Gastroesophageal sphincter (tissue), 4 donors: ENCODE measurements around the gene SCAI. TPM values are rescaled to one million over a fixed set of nuclear protein-coding genes. Genes with fewer than 3 reads are reported as not detected.

Source experiments
- ATAC-seq: fragments of 150-250 bp; one replicate; pipeline ENCODE4 v1.9.1; 2016; ENCODE audit warnings: mild to moderate bottlenecking, moderate library complexity
- H3K27ac ChIP-seq, 4 donors: fragments of 200-600 bp; sonication (generic) in 3 of 4; 1 replicate in 3 of 4; 2 replicates in 1 of 4; pipeline ENCODE4 v1.5.1; 2016 to 2019
- H3K27me3 ChIP-seq: fragments of 200-600 bp; sonication (generic); one replicate; pipeline ENCODE4 v1.5.1; 2019
- H3K36me3 ChIP-seq, 2 donors: fragments of 200-600 bp; sonication (generic); one replicate each; pipeline ENCODE4 v1.5.1; 2019; ENCODE audit warnings: control low read depth in 1 of 2
- H3K4me1 ChIP-seq, 3 donors: fragments of 200-600 bp; sonication (generic); 1 replicate in 2 of 3; 2 replicates in 1 of 3; pipeline ENCODE4 v1.5.1; 2016 to 2019; ENCODE audit warnings: control low read depth in 2 of 3
- H3K4me3 ChIP-seq, 2 donors: fragments of 200-600 bp; sonication (generic); one replicate each; pipeline ENCODE4 v1.5.1; 2019; ENCODE audit warnings: mild to moderate bottlenecking in 1 of 2, moderate library complexity in 1 of 2
- H3K9me3 ChIP-seq, 3 donors: fragments of 200-600 bp; sonication (generic); one replicate each; pipeline ENCODE4 v1.5.1; 2017 to 2019; ENCODE audit warnings: control low read depth in 2 of 3
- EP300 ChIP-seq: sonication (generic); formaldehyde crosslinking; IDR thresholded peaks from one replicate; pipeline ENCODE4 v1.6.1; 2017; ENCODE audit warnings: antibody characterized with exemption, mild to moderate bottlenecking
- POLR2A ChIP-seq, 2 donors: fragments of 450-650 bp; IDR thresholded peaks; one replicate each; pipeline ENCODE4 v1.6.1; 2017; ENCODE audit warnings: antibody characterized with exemption in 2 of 2, mild to moderate bottlenecking in 2 of 2, moderate library complexity in 1 of 2
- POLR2AphosphoS5 ChIP-seq: sonication (generic); formaldehyde crosslinking; IDR thresholded peaks from one replicate; pipeline ENCODE4 v1.6.1; 2017; ENCODE audit warnings: antibody characterized with exemption
- WGBS, 2 donors: methylation state at CpG; one replicate each; pipeline ENCODE4 v1.1.5; 2018; ENCODE audit warnings: low coverage in 1 of 2; 5-methylcytosine and 5-hydroxymethylcytosine counted together
- total RNA-seq, 4 donors: library from RNA; depleted of rRNA; stranded (reverse); fragments of >200 nt; gene quantifications; one replicate each; pipeline ENCODE4 v1.1.0, GENCODE V29; 2016
- TF ChIP-seq, protein P1 (sequence below), 4 experiments: fragments of 200-600 bp in 2 of 4; fragments of 450-650 bp in 2 of 4; sonication (generic) in 1 of 4; IDR thresholded peaks; one replicate each; pipeline ENCODE4 v1.5.1; 2017 to 2019; ENCODE audit warnings: antibody characterized with exemption in 4 of 4, mild to moderate bottlenecking in 2 of 4, moderate library complexity in 2 of 4

SCAI gene
- total RNA-seq, 4 donors from 2014 or later: 6.9 to 15.9 (median 7.7) TPM

DNA sequence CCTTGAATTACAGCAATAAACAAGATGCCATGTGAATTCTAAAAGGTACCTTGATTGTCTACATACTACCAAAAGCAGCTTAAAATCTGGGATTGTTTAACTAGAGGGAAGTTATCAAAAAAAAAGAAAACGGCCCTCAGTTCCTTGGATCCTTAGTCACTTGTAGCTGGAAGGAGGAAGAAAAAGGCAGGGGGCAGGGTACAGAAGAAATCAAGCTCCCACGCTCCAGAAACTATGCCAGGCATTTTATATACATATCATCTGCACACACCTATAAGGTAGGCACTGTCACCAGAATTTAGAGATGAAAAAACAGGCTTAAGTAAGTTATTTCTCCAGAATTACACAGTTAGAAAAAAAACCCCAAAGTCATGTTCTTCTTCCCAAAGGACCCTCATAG is 63.4 kb downstream of the SCAI start:
- TF ChIP-seq, protein P1, sequence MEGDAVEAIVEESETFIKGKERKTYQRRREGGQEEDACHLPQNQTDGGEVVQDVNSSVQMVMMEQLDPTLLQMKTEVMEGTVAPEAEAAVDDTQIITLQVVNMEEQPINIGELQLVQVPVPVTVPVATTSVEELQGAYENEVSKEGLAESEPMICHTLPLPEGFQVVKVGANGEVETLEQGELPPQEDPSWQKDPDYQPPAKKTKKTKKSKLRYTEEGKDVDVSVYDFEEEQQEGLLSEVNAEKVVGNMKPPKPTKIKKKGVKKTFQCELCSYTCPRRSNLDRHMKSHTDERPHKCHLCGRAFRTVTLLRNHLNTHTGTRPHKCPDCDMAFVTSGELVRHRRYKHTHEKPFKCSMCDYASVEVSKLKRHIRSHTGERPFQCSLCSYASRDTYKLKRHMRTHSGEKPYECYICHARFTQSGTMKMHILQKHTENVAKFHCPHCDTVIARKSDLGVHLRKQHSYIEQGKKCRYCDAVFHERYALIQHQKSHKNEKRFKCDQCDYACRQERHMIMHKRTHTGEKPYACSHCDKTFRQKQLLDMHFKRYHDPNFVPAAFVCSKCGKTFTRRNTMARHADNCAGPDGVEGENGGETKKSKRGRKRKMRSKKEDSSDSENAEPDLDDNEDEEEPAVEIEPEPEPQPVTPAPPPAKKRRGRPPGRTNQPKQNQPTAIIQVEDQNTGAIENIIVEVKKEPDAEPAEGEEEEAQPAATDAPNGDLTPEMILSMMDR (IDR thresholded peaks at IDR 0.05): no peak
- TF ChIP-seq POLR2AphosphoS5 (no peak), EP300 (no peak), POLR2A (IDR thresholded peaks at IDR 0.05) (no peak)
- Histone ChIP-seq H3K4me3 (no peak overlapping the region), H3K4me1 (no peaks in the 10 kb centered on the region), H3K36me3 (peaks cover 0 to 7% of the 10 kb centered on the region in 2 donors), H3K27ac (no peak overlapping the region), H3K27me3 (no peaks in the 10 kb centered on the region), H3K9me3 (no peaks in the 10 kb centered on the region)
- 66 to 83% methylated on average over 2 of the region's 2 CpGs for WGBS, 2 donors
- ATAC-seq: no peak

DNA sequence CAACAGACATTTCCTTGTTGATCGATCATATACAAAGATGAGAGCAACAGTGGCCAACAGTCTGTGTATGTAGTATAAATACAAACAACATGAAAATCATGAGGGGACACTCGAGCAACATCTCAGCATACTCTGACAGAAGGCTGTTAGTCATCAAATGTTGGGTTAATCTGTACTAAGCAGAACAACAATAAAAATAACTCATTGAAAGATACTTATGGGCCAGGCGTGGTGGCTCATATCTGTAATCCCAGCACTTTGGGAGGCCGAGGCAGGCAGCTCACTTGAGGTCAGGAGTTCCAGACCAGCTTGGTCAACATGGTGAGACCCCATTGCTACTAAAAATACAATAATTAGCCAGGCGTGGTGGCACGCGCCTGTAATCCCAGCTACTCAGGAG is 67.3 kb downstream of the SCAI start:
- no peak for ATAC-seq
- H3K4me1 ChIP-seq: no peaks in the 10 kb centered on the region
- H3K36me3 ChIP-seq: no peaks in the 10 kb centered on the region
- 75 to 100% methylated on average over 2 to 5 of the region's 7 CpGs for WGBS, 2 donors
- no peak overlapping the region for H3K27ac ChIP-seq
- H3K27me3 ChIP-seq: no peaks in the 10 kb centered on the region
- H3K4me3 ChIP-seq: no peak overlapping the region
- H3K9me3 ChIP-seq: no peaks in the 10 kb centered on the region
- TF ChIP-seq POLR2AphosphoS5: no peak

DNA sequence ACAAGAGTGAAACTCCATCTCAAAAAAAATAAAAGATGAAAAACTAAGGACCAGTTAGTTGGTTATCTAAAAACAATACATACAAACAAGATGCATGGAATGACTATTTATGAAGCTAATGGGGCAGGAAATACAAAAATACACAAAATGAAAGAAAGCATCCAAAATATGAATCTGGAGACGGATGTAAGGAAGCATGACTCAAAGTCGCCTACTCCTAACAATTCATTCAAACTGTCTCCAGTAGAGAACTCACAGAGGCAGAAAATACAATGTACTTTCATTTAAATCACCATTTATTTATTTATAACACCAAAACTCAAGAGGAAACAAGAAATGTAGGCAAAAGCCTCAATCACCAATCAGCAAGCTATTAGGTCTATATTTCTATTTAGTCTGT is 68.4 kb downstream of the SCAI start:
- WGBS, 2 donors: 56 to 73% methylated on average over 2 of the region's 2 CpGs
- Histone ChIP-seq H3K4me1 (no peaks in the 10 kb centered on the region), H3K4me3 (no peak overlapping the region), H3K27me3 (no peaks in the 10 kb centered on the region), H3K9me3 (no peaks in the 10 kb centered on the region), H3K36me3 (no peaks in the 10 kb centered on the region), H3K27ac (no peak overlapping the region)
- ATAC-seq: no peak
- TF ChIP-seq POLR2A (IDR thresholded peaks at IDR 0.05) (no peak), EP300 (no peak), POLR2AphosphoS5 (no peak)
- TF ChIP-seq, protein P1 (IDR thresholded peaks at IDR 0.05): no peak

DNA sequence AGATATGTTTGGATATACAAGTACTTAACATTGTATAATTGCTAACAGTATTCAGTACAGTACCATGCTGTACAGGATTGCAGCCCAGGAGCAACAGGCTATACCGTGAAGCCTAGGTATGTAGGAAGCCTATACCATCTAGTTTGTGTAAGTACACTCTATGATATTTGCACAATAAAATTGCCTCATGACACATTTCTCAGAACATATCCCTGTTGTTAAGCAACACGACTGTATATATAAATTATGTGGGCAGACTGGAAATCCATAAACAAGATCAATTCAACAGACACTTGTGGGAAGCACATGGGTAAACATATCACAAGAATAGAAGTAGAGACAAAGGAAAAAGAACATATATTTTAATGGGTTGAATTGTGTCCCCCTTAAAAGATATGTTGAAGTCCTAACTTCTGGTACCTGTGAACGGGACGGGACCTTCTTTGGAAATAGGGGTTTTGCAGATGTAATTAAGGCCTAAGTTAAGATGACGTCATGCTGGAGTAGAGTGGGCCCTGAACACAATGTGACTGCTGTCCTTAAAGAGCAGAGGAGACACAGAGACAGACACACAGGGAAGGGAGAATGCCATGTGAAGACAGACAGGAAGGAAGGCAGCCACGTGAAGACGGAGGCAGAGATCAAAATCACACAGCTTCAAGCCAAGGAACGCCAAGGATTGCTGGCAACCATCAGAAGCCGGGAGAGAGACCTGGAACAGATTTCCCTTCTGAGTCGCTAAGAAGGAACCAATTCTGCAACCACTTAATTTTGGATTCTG is 76.3 kb downstream of the SCAI start:
- H3K27me3 ChIP-seq: no peaks in the 10 kb centered on the region
- 35 to 47% methylated on average over 10 of the region's 10 CpGs for WGBS, 2 donors
- H3K4me1 ChIP-seq: peaks cover 0 to 18% (median 3%) of the 10 kb centered on the region in 3 donors
- H3K4me3 ChIP-seq: no peak overlapping the region
- ATAC-seq: no peak
- no peaks in the 10 kb centered on the region for H3K36me3 ChIP-seq
- TF ChIP-seq EP300: no peak
- TF ChIP-seq, protein P1 (IDR thresholded peaks at IDR 0.05): no peak
- no peak for TF ChIP-seq POLR2A (IDR thresholded peaks at IDR 0.05)
- no peak for TF ChIP-seq POLR2AphosphoS5
- peak overlapping the region in 3 of 4 donors; percentile 35 to 61 (median 54) for H3K27ac ChIP-seq
- H3K9me3 ChIP-seq: no peaks in the 10 kb centered on the region

DNA sequence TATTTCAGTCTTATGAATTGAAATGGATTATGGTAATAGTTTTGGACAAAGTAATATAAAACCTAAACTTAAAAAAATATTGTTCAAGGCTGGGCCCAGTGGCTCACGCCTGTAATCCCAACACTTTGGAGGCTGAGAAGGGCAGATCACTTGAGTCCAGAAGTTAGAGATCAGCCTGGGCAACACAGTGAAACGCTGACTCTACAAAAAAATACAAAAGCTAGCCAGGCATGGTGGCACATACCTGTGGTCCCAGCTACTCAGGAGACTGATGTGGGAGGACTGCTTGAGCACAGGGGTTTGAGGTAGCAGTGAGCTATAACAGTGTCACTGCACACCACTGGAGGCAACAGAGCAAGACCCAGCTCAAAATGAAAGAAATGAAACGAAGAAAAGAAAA is 81.9 kb downstream of the SCAI start:
- Histone ChIP-seq H3K36me3 (no peaks in the 10 kb centered on the region), H3K27ac (no peak overlapping the region), H3K4me3 (no peak overlapping the region), H3K9me3 (no peaks in the 10 kb centered on the region), H3K4me1 (no peaks in the 10 kb centered on the region), H3K27me3 (no peaks in the 10 kb centered on the region)
- 97 to 100% methylated on average over 3 of the region's 3 CpGs for WGBS, 2 donors
- no peak for TF ChIP-seq POLR2A (IDR thresholded peaks at IDR 0.05)
- TF ChIP-seq EP300: no peak
- TF ChIP-seq POLR2AphosphoS5: no peak
- TF ChIP-seq, protein P1 (IDR thresholded peaks at IDR 0.05): no peak
- ATAC-seq: no peak
